ENCODE measurements around the gene TIGAR.

GRCh38 chr12:4380332-4380731 lies 59.3 kb downstream of the TIGAR start:
- TF ChIP-seq CTCF (conservative IDR thresholded peaks at IDR 0.05; ENCODE audit: low read depth, low read length): no peak
- TF ChIP-seq EZH2 (IDR thresholded peaks at IDR 0.05; ENCODE audit: low read length, unreplicated experiment): no peak
- no peak for TF ChIP-seq EZH2phosphoT487 (IDR thresholded peaks at IDR 0.05; ENCODE audit: borderline replicate concordance, low read length)

Measured in PC-3 (cell line).